ENCODE results near the gene LRRC7.

DNA sequence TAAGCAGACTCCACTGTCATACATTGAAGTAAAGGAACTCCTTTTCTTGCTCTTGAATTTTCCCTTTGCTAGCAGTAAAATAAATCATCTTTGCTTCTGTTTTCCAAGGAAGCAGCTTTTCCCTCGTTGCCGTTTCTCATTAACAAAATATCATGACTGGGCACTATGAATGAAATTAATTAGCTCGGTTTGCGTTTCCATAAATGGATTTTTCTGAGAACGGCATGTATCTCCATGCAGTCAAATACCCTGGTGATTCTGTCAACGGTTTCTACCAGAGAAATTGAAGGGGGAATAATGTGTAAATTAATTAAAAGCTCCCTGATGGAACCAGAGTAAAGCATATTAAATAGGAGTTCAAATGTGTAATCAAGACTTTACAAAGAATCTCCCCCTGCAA lies 372.5 kb downstream of the LRRC7 start:
- TF ChIP-seq POLR2AphosphoS5 (IDR thresholded peaks at IDR 0.05; ENCODE audit: low read depth, low read length) (no peak), POLR2A (IDR thresholded peaks at IDR 0.05; ENCODE audit: control extremely low read depth in 1 of 2, low read depth in 2 of 2, low read length in 2 of 2) (no peak), CBX5 (IDR thresholded peaks at IDR 0.05; ENCODE audit: low read depth, low read length) (no peak), RAD21 (IDR thresholded peaks at IDR 0.05 in 1 of 2, conservative IDR thresholded peaks at IDR 0.05 in 1 of 2; ENCODE audit: low read depth in 2 of 2, low read length in 2 of 2) (no peak), YY1 (IDR thresholded peaks at IDR 0.05; ENCODE audit: low read depth, low read length) (no peak), SIN3A (conservative IDR thresholded peaks at IDR 0.05 in 1 of 2, IDR thresholded peaks at IDR 0.05 in 1 of 2; ENCODE audit: low read depth in 1 of 2, low read length in 2 of 2) (no peak)
- TF ChIP-seq, protein P1, sequence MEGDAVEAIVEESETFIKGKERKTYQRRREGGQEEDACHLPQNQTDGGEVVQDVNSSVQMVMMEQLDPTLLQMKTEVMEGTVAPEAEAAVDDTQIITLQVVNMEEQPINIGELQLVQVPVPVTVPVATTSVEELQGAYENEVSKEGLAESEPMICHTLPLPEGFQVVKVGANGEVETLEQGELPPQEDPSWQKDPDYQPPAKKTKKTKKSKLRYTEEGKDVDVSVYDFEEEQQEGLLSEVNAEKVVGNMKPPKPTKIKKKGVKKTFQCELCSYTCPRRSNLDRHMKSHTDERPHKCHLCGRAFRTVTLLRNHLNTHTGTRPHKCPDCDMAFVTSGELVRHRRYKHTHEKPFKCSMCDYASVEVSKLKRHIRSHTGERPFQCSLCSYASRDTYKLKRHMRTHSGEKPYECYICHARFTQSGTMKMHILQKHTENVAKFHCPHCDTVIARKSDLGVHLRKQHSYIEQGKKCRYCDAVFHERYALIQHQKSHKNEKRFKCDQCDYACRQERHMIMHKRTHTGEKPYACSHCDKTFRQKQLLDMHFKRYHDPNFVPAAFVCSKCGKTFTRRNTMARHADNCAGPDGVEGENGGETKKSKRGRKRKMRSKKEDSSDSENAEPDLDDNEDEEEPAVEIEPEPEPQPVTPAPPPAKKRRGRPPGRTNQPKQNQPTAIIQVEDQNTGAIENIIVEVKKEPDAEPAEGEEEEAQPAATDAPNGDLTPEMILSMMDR (IDR thresholded peaks at IDR 0.05; ENCODE audit: control extremely low read depth in 1 of 3, insufficient read depth in 1 of 3, low read depth in 1 of 3, low read length in 3 of 3): no peak
- TF ChIP-seq, protein P2, sequence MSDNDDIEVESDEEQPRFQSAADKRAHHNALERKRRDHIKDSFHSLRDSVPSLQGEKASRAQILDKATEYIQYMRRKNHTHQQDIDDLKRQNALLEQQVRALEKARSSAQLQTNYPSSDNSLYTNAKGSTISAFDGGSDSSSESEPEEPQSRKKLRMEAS (IDR thresholded peaks at IDR 0.05): no peak
